GM12873 (cell line): ENCODE results near the gene GCNT2.

Experiments used
- CTCF ChIP-seq: IDR thresholded peaks from 2 replicates; pipeline ENCODE4 v1.5.1; 2012; ENCODE audit warnings: low read depth, mild to moderate bottlenecking, moderate library complexity, low read length, control low read depth; ENCODE audit not compliant: insufficient read depth; ENCODE audit errors: missing control alignments

Gene GCNT2

GRCh38 chr6:10676403-10676802 is 155.3 kb downstream of the GCNT2 start:
- TF ChIP-seq CTCF, result no peak

GRCh38 chr6:10678456-10678855 is 157.3 kb downstream of the GCNT2 start:
- no peak for TF ChIP-seq CTCF
